Measurements from ENCODE around the gene CDC42SE1. TPM values are rescaled to one million over a fixed set of nuclear protein-coding genes. Genes with fewer than 3 reads are reported as not detected.

CDC42SE1 gene
- total and polyA plus RNA-seq, 9 of the 15 experiments (the other 6 are each of a cell fraction or from before 2014, with no cell fraction given), result 78.1 to 189 (median 114) TPM

DNA sequence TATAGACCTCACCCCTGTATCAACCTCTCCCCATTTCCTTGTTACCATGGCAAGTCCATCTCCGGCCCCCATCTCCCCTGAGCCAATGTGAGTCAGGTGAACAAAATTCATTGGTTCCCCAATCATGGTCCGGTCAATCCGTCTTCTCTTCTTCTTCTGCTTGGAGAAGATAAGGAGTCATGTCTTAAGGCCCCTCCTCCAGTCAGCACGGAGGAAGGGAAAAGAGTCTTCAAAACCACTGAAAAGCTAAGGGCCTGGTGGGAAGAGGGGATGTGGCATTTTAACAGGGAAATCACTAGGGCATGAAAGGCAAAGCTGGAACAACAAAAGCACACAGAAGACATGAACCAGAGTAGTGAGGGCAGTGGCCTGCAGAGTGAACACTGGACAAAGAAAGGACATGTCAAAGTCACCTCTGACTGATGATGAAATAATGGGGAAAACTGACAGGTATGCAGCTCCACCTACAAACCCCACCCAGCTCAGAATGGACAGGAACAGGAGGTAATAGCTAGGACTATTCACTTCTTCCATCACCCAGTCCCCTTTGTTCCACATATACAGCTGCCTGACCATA lies 4.4 kb downstream of the CDC42SE1 start (continued):
- no peak for TF ChIP-seq SIN3B (IDR thresholded peaks at IDR 0.05; ENCODE audit: low read depth)
- TF ChIP-seq MTA1 (IDR thresholded peaks at IDR 0.05; ENCODE audit: borderline replicate concordance), result no peak
- no peak; the same call in 1 of the 2 replicates for TF ChIP-seq ETV5 (CRISPR knock-in tag; IDR thresholded peaks at IDR 0.05; ENCODE audit: low read depth)
- peak; percentile 46 for TF ChIP-seq HDAC3 (IDR thresholded peaks at IDR 0.05; ENCODE audit: borderline replicate concordance, partially characterized antibody)
- no peak for TF ChIP-seq POLR2G (IDR thresholded peaks at IDR 0.05; ENCODE audit: low read depth, low read length)
- TF ChIP-seq RB1 (IDR thresholded peaks at IDR 0.05; ENCODE audit: low read depth), result no peak
- no peak for TF ChIP-seq CREBBP (IDR thresholded peaks at IDR 0.05; ENCODE audit: low read depth, low read length)
- peak; percentile 40 for TF ChIP-seq TBP (optimal IDR thresholded peaks at IDR 0.05; ENCODE audit: low read depth, low read length)
- peak; percentile 88 for TF ChIP-seq RFX1 (IDR thresholded peaks at IDR 0.05)
- TF ChIP-seq, protein P1, sequence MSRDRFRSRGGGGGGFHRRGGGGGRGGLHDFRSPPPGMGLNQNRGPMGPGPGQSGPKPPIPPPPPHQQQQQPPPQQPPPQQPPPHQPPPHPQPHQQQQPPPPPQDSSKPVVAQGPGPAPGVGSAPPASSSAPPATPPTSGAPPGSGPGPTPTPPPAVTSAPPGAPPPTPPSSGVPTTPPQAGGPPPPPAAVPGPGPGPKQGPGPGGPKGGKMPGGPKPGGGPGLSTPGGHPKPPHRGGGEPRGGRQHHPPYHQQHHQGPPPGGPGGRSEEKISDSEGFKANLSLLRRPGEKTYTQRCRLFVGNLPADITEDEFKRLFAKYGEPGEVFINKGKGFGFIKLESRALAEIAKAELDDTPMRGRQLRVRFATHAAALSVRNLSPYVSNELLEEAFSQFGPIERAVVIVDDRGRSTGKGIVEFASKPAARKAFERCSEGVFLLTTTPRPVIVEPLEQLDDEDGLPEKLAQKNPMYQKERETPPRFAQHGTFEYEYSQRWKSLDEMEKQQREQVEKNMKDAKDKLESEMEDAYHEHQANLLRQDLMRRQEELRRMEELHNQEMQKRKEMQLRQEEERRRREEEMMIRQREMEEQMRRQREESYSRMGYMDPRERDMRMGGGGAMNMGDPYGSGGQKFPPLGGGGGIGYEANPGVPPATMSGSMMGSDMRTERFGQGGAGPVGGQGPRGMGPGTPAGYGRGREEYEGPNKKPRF (IDR thresholded peaks at IDR 0.05; ENCODE audit: low read depth, low read length), result no peak
- no peak for TF ChIP-seq SAP30 (IDR thresholded peaks at IDR 0.05; ENCODE audit: borderline replicate concordance, insufficient read depth, low read depth, low read length, poor library complexity, severe bottlenecking)
- TF ChIP-seq ZNF586 (CRISPR knock-in tag; conservative IDR thresholded peaks at IDR 0.05), result no peak
- TF ChIP-seq RBM25 (IDR thresholded peaks at IDR 0.05; ENCODE audit: low read depth, low read length, severe bottlenecking), result no peak
- TF ChIP-seq HSF4 (CRISPR knock-in tag; IDR thresholded peaks at IDR 0.05; ENCODE audit: borderline replicate concordance), result no peak
- TF ChIP-seq MCM3 (IDR thresholded peaks at IDR 0.05), result no peak
- peak; percentile 89 for TF ChIP-seq TCF3 (CRISPR knock-in tag; IDR thresholded peaks at IDR 0.05)
- no peak for TF ChIP-seq ZNF184 (CRISPR knock-in tag; IDR thresholded peaks at IDR 0.05)
- TF ChIP-seq, protein P2, sequence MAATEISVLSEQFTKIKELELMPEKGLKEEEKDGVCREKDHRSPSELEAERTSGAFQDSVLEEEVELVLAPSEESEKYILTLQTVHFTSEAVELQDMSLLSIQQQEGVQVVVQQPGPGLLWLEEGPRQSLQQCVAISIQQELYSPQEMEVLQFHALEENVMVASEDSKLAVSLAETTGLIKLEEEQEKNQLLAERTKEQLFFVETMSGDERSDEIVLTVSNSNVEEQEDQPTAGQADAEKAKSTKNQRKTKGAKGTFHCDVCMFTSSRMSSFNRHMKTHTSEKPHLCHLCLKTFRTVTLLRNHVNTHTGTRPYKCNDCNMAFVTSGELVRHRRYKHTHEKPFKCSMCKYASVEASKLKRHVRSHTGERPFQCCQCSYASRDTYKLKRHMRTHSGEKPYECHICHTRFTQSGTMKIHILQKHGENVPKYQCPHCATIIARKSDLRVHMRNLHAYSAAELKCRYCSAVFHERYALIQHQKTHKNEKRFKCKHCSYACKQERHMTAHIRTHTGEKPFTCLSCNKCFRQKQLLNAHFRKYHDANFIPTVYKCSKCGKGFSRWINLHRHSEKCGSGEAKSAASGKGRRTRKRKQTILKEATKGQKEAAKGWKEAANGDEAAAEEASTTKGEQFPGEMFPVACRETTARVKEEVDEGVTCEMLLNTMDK (IDR thresholded peaks at IDR 0.05; ENCODE audit: borderline replicate concordance, insufficient read depth, low read depth, low read length, poor library complexity, severe bottlenecking), result no peak
- no peak for TF ChIP-seq RFX5 (IDR thresholded peaks at IDR 0.05; ENCODE audit: low read depth, low read length)
- no peak for TF ChIP-seq ZFP91 (CRISPR knock-in tag; IDR thresholded peaks at IDR 0.05)
- no peak for TF ChIP-seq CREB3 (tag; conservative IDR thresholded peaks at IDR 0.05; ENCODE audit: low read depth)
- TF ChIP-seq ZEB2 (IDR thresholded peaks at IDR 0.05), result peak; percentile 90
- TF ChIP-seq ZNF699 (CRISPR knock-in tag; IDR thresholded peaks at IDR 0.05; ENCODE audit: insufficient replicate concordance), result no peak

Data from K562 (cell line).